HG02885 (cell line): Measurements from ENCODE around the gene PCYT2.

Source experiments
- ATAC-seq: cut with Tn5 transposase; IDR thresholded peaks from one replicate; pipeline ENCODE4 v1.9.1; 2021; ENCODE audit warnings: mild to moderate bottlenecking; ENCODE audit not compliant: unreplicated experiment, poor library complexity

The PCYT2 gene

DNA sequence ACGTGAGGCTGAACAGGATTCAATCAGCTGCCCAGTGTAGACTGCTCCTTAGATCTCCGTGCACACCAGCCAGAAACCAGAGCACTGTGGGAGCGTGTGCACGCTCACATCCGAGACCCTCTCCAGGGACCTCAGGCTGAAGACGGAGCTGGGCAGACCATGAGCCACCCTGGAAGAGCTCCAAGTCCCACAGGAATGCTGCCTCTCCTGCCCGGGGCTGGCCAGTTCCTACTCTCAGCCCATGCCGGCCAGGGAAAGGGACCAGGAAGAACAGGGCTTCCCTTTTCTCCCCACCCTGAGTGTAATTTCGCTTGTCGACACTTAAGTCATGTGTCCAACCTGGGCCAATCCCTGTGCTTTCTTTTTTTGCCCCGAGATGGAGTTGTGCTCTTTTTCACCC is 26.7 kb downstream of the PCYT2 start:
- ATAC-seq: no peak

DNA sequence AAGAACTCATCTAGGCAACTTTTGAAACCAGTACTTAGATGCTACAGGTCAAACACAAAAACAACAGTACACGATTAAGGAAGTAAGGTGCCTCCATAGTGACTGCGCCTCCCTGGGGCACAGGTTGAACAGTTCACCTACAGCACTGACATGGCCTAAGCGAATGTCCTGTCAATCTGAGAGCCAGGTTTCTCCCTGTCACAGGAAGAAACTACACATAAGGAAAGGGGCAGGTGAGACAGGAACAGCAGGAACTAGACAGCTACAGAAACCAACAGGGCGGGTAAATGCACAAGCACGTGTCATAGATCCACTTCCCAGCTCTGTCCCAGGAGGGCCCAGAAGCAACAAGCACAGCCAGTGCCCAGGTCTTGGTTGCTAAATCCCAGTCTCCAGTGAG is 32.1 kb downstream of the PCYT2 start:
- ATAC-seq: no peak

DNA sequence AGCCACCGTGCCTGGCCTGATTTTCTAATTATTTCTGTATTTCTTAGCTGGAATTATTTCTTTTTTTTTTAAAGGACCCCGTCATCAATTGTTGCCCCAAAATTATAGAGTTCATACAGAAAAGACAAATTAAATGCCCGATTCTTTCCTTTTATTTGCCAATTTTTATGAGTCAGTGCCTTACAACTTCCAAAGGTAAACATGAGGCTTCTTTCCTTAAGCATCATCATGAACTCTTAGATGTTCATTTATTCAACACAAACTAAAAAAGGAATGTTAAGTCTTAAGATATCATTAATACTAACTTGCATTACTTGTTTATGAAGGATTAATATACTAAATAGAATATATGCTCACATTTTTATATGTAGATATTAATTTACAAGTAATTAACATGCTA is 32.9 kb downstream of the PCYT2 start:
- no peak for ATAC-seq

DNA sequence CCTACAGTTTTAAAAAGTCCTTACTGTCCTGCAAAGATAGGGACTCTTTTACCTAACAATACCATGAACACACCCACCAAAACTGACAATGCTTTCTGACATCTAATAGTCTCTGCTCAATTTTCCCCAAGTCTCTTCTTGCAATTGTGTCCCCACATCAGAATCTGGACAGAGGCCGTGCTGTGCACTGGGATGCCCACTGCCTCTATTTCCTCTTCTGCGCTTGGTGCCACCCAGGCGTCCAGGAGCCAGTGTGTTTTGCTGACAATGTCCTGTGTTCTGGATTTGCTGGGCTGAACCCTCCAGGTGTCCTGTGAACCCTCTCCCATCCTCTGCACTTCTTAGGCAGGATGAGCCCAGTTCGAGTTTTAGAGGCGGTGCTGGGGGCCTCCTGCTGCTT is 33.6 kb downstream of the PCYT2 start:
- ATAC-seq: no peak

DNA sequence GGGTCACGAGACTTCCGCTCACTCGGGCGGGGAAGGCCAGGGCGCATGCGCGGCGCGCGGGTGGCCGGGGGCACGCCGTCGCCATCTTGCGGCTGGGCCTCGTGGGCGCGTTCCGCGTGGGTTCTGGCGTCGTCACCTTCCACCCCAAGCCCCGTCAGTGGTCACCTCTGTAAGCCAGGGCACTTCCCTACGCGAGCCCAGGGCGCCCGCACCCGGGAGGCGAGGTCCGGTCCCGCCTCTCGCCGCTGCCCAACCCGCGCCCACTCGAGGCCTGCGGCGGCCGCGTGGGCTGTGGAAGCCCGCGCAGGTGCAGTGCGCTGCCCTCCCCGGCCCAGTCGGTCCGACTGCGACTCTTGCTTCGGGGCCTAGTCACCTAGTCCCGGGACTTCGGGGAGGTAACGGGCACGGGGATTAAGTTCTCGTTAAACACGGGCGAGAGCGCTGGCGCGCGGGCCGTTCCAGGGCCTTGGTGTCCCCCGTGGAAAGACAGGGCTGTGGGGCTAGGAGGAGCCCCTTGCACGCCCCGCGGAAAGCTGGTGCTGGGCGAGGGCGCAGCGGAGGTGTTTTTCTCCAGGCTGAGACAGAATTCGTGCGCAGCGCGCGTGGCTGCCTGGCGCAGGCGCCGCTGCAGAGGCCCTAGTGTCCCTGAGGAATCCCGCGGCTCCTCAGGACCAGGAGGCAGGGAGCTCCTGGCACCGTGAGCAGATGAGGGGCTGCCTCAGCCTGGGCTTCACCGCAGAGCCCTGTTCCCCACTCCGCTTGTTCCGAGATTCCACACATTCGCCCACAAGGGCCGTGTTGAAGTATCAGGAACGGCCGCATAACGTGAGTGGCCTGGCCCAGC is 39.6 kb downstream of the PCYT2 start:
- ATAC-seq: peak; percentile 56

DNA sequence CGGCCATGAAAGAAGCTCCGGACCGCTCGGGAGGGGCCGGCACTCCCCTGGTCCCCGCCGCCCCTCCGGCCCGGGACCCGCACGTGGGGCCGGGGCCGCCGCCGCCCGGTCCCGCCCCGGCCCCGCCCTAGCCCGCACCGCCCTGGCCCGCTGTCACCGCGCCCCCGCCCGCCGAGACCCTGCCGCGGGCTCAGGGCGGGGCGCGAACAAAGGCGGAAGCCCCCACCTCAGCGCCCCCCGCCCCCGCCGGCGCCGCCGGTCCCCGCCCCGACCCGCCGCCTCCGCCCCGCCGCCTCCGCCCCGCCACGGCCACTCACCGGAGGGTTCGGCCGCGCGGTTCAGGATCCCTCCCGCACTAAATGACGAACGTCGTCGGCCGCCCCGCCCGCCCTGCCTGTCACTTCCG is 40.2 kb downstream of the PCYT2 start, which contains the start of gene ARHGDIA:
TSS of gene ARHGDIA (minus strand) at position 357 of the 406 bp plus-strand sequence. CDS start 1,407 bp downstream, outside the sequence.
- ATAC-seq: peak; percentile 22

DNA sequence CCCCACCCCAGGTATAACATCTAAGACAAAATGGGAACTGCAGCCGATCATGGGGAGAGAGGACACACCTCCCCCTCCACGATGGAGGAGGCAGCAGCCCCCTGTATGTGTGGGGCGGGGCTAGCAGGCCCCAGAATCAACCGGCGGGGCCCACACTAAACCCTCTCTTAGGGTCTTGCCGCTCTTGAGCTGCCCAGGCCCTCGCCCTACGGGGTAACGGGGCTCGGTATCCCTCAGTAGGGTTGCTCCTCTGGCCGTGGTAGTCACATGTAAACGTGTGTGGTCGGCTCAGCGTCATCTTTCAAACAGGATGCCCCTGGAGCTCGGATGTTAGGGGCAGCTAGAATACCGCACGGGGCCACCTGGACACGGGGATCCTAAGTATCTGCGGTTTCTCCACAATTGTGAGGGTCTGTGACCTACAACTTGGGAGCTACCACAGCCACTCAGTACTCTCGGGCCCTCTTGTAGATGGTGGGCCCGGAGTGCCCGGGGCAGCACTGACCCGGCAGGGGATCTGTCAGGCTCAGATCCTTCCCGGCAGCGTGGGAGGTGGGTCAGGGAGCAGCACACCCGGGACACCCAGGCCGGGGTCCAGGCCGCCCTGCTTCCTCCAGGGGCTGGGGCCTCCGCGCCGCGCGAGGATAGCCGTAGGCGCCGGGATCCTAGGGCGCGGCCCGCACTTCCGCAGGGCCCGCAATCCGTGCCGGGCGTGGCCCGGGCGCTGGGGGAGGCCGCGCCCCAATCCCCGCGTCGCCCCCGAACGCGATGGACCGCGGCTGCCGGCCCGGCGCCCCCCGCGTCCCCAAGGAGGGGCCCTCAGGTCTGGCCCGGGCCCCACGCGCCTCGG is 40.8 kb downstream of the PCYT2 start:
- ATAC-seq: no peak

DNA sequence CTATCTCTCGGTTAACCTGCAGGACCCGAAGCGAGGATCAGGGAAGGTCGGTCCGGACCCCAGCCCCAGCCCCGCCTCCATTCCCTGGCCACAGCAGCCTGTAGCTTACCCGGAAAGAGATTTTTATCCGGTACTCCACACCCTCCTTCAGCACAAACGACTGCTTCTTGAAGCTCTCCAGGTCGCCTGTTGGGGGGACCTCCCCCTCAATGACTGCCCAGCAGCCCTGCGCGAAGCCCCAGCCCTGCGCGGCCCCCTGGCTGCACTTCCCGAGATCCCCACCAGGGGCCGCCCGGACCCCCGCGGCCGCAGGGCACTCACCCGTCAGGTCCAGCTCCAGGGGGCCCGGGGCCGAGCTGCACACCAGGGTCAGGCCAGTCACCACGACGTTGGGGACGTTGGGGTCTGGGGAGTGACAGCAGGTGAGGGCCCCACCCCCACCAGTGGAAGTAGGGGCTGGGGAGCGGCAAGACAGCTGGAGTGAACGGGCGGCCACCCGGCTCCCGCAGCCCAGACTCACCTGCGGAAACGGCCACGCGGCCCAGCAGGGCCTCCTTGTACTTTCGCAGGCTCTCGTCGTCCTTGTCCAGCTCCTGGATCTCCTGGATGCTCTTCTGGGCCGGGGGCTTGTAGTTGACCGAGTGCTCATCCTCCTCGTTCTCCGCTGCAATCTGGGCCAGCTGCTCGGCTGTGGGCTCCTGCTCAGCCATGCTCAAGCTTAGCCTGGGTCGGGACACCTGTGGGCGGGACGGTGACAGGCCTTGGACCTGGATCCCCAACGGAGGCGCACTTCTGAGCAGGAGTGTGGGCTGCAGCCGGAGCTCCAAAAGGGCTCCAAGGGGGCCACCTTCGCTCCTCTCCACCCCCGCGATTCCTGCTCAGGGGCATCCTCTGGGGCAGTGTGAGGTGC is 41.7 kb downstream of the PCYT2 start:
- no peak for ATAC-seq

DNA sequence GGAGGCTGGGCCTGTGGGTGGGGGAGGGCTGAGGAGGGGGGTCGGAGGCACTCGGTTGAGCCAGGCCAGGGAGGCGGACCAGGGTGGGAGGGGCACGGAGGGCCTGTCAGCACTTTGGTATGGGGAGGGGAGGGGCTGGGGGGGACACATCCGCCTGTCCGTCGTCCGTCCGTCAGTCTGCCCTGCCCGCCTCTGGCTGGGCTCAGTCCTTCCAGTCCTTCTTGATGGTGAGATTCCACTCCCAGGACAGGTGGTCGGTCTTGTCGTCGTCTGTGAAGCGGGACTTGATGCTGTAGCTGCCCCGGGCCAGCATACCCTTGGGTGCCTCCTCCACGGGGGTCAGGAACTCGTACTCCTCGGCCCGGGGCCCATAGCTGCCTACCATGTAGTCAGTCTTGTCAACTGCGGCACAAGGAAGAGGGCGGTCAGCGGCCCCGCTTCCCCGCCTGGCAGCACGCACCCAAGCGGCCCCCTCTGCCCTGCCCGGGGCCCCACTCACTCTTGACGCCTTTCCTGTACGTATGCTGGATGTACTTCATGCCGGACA is 42.5 kb downstream of the PCYT2 start:
- ATAC-seq: no peak

DNA sequence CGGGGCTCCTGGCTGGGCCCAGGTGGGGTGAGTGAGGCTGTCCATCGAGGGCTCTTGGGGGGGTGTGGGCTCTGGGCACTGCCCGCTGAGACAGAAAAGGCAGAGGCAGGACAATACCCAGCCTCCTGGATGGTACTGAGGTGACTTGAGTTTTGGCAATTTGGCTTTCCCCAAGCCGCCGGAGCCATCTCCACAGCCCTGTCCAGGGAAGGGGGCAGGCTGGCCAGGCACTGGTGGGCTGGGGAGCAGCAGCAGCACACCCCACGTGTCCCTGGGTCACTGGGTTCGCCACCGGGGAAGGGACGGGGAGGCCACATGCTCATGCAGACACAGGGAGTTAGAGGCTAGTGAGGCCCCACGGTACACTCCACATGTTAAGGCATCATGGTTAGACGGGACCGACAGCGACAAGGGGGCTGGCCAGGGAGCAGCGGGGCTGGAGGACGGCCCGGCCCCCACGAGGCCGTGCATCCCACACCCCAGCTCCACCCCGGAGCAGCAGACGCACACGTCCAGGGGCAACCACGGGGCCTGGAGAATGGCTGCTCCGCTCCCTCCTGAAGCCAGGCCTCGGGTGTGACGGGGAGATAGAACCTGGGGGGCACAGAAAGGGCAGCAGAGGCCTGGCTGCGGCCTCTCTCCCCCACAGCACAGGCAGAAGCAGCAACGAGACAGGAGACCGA is 43.1 kb downstream of the PCYT2 start:
- ATAC-seq: no peak

DNA sequence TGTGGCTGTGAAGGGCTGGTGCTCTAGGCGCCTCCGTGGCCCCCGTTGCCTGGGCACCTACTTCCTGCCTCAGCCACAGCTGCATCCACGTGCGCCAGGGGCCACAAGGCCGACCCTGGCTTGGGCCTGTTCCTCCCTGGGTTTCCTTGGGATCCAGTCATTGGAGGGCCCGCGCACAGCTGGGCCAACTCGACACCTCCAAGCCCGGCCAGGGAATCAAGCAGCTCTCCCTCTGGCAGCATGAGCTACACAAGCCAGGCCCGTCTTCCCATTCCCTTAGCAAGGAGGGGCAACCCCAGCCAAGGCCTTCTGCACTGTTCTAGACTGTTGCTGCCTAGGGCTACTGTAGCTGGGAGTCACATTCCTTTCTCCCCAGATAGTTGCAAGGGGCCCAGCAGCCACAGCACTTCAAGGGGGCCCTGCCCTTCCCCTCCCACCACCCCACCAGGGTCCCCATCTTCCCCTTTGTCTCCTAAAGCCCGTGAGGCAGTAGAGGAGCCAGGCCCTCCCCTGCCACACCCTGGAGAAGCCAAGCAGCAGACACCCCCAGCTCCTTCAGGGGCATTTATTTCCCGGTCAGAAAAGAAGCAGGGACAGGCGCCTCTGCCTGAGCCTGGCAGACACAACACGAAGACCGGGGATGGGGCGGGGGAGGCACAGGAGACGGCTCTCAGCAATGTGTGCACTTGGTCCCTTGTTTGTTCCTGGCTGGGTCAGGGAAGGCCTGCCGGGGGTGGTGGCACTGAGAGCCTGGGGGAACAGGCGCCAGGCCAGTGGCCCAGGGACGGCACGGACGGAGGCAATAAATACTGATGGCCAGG is 43.8 kb downstream of the PCYT2 start:
- ATAC-seq: no peak

DNA sequence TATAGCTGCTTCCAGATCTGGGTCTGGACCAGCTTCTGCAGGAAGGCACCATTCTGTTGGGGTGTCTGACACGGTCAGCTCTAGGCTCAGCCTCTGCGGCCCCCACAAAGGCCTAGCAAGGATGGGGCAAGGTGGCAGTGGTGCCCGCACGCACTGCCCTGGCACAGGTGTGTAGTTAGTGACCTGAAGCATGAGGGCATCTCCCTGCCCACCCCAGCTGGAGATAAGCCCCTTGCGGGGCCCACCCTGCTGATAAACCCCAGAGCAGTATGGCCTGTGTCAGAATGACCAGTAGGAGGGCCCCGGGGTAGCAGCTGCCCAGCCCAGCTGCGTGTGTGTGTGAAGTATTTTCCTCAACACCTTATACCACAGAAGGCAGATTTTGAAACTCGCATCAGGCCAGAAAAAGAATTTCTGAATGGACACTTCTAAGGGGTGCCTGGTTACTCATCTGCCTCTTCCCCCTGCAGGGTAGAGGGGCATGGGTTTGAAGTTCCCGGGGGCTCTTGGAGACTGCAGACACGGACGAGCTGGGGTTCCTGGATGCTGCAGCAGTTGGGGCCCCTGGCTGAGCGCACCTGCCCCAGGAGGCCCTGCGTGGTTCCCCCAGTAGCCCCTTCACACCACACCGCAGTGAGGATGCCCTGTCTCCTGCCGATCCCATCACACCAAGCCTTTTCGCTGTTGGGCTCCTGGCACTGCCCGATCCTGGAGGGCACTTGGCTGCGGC is 44.6 kb downstream of the PCYT2 start:
- no peak for ATAC-seq

DNA sequence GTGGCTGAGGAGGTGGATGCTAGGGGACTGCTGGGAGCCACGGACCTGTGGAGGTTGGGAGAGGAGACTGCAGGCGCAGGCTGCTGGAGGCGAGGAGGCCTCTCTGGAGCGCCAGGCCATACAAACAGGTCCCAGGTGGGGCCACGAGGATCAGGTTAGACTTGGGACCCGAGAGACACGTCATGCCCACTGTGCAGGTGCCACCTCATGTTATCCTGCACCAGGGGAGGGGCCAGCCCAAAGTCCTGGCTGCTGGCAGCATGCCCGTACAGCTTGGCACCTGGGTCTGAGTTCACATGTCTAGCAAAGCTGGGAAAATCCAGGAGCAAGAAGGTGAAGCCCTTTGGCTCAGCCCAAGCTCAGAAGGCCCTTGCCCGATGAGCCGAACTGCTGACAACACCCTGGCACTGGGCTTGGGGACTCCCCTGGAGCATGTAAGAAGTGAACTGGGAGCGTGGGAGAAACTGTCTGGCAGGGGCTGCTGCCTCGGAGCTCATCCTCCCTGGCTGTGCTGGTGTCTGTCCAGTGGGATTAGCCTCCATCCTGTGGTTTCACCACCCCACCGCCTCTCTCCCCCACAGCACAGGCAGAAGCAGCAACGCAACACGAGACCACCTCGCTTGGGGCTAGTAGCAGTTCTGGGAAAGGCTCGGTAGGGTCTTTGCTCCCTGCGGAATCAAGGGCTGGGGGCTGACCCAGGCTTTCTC is 45.3 kb downstream of the PCYT2 start:
- no peak for ATAC-seq

DNA sequence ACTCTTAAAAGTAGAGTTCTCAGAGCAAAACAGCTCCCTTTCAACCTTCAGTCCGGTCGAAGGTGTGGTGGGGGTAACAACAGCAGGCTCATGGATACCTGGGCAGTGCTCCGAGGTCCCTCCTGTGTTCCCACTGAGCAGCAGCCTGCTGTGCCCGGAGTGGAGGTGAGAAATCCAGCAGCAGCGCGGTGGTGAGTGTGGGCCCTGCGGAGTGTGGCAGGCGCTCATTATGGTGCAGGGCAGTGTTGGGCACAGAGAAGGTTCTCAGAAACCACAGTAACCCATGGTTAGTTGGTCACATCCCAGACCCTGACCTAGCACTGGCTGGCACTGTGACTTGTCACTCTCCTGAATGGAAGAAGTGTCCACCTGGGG is 45.9 kb downstream of the PCYT2 start:
- ATAC-seq: no peak

DNA sequence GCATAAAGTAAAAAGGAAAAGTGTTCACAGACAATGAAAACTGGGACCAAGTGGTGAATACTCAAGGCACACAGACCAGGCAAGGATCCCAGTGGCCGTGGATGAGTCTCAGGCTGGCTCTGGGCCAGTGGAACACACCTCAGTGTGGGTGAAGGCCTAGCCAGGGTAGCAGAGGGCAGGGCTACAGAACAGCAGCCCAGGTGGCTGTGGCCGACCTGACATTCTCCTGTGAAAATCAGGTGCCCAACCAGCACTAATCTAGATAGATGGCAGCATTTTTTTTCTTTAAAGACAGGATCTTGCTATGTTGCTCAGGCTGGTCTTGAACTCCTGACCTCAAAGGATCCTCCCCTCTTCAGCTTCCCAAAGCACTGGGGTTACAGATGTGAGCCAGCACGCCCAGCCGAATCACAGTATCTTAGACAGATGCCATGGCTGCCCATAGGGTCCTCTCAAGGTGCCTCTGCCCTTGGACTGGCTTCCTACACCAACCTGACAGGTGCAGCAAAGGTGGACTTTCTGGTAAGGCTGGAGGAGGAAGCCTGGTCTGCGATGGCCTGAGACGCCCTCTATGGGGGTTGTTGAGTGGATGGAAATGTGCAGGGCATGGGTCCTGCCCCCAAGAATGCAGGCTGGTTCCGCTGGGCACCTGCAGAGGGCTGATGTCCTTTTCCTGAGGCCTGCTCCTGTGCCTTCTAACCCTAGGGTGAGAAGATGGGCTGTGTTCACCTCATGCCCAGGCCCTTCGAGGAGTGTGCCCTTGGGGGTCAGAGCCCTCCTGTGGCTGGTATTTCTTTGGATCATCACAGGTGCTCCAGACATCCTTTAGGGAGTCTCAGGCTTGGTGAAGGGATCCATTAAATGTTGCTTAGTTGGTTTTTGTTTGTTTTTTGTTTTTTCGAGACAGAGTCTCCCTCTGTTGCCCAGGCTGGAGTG is 47.1 kb downstream of the PCYT2 start:
- no peak for ATAC-seq

DNA sequence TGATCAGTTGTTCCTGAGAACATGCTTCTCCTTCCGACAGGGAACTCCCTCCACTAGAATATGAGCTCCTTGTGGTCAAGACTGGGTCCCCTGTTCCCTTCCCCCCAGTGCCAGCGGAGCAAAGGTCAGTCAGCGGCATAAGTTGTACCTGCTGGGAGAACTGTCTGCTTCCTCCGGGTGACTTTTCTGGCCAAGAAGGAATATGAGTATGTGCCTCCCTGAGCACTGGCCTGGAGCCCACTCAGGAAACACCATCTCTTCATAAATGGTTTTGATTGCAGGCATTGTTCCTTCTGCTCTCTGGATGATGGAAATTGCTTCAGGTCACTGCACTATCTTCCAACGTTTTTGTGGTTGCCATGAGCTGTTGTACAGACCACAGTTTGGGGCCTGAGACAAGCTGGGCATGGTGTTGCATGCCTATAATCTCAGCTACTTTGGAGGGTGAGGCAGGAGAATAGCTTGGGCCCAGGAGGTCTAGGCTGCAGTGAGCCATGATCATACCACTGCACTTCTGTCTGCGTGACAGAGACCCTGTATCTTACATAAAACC is 48.0 kb downstream of the PCYT2 start:
- ATAC-seq: no peak
